Limb (tissue), 2 donors: ENCODE data around the gene CABP1.
"Not testable (repeated sequence)": the region's sequence is repeated elsewhere in the genome, so short reads cannot be mapped to it uniquely, and the experiment has no call there.

ENCODE experiments used
- DNase-seq, 2 donors: peaks; one replicate each; pipeline ENCODE4 v3.0.0-alpha.2; 2016; ENCODE audit errors: extremely low spot score in 2 of 2

The CABP1 gene

DNA sequence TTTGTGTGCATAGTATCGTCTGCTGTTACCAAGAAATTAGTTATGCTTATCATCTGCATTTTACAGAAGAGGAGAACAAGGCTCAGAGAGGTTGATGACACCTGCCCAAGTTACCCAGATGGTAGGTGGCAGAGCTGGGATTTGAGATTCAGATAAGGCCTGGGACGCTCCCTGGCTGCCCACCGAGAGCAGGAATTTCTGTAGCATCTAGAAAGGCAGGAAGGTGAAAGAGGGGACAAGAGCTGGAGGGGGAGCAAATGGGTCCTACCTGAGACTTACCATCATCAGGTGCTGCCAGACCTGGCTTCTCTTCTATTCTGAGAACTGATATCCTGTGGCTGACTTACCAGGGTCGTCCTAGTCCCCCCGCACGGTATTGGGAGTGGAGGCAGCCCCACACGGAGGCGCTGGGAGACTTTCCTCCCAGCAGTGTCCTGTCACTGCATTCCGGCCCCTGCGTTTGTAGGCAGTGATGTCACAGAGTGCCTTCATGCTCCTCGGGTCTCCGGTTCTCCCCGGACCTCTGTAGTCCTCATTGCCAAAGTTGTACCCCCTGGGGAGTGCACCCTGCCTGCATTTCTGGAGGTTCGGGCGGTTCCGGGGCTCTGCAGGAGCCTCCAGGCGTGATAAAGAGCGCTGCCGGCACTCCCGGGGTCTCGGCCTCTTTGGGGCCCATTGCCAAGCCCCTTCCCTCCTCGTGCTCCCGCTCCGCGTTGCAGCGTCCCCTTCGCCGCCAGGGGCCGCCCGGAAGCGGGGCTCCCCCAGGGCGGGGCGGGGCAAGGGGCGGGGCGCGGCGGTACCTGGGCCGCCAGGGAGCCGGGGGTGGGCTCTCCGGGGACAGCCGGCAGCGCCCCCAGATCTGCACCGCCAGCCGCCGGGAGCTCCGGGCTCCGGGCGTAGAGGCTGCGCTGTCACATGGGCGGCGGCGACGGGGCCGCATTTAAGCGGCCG, at the start of gene CABP1:
Gene CABP1 (plus strand): TSS at position 856 of the 951 bp plus-strand sequence. CDS start 60 bp downstream, at position 916.
- peak in 1 of 2 donors; percentile 67 for DNase-seq

DNA sequence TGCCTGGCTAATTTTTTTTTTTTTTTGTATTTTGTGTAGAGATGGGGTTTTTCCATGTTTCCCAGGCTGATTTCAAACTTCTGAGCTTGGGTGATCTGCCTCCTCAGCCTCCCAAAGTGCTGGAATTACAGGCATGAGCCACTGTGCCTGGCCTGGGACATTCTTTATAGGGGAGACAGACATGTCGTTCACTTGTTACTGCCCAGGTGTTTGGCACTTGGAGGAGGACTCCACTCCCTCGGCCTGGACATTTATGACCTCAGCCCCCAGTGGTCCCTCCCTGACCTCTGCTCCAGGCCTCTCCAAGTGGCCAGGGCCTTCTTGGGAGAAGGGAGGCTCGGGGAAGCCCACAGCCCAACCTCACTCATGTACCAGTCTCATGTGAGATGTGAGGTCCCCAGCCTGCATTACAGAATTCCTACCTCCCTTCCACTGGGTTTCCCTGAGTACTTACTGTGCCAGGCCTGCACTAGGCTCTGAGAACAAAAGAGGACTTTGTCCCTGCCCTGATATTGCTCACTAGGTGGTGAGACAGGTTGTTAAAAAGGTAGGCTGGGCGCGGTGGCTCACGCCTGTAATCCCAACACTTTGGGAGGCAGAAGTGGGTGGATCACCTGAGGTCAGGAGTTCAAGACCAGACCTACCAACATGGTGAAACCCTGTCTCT, 49.6 kb upstream of the CABP1 start:
- no peak for DNase-seq

DNA sequence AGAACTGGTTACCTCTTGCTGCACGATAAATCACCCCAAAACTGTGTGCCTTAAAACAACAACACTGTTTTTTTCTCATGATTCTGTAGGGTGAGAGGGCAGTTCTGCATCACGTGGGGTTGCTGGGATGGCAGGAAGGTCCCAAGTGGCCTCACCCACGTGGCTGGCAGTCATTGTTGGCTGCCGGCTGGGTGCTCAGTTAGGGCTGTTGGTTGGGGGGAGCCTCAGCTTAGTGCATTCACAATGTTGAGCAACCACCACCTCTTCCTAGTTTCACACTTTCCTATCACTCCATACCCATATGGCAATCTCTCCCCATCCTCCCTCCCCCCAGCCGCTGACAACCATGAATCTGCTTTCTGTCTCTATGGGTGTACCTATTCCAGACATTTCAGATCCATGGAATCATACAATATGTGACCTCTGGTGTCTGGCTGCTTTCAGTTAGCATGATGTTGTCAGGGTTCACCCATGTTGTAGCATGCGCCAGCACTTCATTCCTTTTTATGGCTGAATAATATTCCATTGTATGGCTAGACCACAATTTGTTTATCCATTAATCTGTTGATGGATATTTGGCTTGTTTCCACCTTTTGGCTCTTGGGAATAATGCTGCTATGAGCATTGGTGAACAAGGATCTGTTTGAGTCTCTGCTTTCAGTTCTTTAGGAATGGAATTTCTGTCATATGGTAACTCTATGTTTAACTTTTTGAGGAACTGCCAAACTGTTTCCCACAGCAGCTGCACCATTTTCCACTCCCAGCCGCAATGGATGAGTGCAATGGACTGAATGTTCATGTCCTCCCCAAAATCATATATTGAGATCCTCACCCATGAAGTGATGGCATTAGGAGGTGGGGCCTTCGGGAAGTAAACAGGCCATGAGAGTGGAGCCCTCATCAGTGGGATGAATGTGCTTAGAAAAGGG, 48.0 kb upstream of the CABP1 start:
- DNase-seq: no peak

DNA sequence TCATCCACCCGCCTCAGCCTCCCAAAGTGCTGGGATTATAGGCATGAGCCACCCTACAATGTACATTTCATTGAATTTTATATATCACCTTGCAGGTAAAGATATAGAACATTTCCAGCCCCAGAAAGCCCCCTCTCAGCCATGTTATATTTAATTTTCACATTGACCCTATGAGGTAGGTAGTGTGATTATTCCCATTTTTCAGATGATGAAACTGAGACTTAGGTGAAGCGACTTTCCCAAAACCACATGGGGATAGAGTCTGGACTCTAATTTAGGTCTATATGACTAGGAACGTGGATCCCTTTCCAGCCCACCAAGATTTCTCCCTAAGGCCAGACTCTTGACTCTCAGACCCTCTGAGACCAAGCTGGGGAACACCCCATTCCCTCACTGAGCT, 43.5 kb upstream of the CABP1 start:
- DNase-seq: no peak

DNA sequence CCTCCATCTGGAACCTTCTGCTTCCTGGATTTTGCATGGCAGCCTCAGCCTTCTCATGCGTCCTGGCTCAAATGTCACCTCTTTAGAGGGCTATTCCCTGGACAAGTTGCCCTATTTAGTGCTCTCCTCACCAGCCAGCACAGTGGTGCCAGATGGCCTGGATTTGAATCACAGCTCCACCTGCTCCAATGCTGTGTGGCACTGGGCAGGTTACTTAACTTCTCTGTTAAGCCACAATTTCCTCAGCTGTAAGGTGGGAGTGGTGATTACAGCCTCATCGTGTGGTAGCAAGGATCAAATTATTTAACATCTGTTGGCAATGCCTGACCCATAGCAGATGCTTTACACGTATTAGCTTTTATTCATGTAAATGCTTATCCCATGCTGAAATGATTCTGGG, 42.6 kb upstream of the CABP1 start:
- no peak for DNase-seq

DNA sequence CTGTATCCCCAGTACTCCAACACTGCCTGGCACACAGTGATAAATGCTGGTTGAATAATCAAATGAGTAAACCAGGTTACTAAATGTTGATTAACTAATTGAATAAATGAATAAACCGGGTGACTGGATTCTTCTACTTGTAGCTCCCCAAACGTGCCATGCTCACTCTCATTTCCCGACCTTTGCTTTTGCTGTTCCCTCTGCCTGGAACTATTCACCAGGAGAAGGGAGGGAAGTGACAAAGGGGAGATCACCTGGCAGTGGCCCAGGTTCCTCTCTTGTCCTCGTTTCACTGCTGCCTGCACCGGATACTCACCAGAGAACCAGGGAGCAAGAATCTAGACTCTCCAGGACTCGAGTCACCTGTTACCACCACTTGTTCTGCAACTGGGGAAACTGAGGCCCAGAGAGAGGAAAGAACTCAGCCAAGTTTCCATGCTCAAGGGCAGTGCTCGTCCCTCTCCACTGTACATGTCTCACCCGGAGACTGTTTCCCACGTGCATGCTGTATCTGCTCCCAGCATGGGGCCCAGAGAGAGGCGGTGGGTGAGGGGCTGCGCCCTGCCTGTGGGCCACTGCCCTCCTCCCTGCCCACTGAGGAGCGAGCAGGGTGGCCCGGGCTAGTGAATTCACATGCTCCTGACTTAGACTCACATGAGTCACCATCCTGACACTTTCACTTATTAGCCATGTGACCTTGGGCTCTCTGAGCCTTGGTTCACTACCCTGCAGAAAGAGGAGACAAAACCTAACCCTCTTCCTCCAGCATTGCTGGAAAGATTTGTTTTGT, 41.6 kb upstream of the CABP1 start:
- DNase-seq: no peak

DNA sequence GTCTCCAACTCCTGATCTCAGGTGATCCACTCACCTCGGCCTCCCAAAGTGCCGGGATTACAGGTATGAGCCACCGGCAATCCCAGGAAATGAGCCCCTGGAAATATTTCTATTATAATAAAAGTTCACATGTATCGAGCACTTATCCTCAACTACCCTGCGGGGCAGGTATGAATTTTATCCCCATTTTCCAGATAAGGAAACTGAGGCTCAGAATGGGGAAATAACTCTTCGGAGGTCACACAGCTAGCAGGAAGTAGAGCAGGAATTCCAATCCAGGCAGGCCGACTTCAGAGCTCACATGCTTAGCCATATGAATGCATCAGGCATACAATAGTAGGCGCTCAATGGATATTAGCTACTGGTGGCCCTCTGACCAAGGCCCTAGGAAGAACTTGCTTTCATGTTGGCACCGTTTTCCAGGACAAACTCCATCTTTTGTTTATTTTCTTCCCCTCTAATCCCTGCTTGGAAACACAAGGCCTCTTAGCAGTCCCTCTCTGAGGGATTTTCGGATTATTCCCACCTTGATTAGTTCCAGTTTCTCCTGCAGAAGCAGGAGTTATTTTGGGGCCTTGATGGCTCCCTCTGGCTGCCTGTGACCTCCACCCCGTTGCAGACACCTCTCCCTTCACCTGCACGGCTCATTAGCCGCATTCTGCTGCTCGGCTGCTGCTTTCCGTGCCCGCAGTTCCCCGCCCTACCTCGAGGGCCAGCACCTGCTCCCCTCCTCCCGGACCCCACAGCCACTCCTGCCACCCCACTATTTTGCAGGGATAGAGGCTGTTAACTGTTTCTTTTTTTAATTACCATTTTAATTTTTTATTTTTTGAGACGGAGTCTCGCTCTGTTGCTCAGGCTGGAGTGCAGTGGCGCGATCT, 40.5 kb upstream of the CABP1 start:
- DNase-seq: no peak

DNA sequence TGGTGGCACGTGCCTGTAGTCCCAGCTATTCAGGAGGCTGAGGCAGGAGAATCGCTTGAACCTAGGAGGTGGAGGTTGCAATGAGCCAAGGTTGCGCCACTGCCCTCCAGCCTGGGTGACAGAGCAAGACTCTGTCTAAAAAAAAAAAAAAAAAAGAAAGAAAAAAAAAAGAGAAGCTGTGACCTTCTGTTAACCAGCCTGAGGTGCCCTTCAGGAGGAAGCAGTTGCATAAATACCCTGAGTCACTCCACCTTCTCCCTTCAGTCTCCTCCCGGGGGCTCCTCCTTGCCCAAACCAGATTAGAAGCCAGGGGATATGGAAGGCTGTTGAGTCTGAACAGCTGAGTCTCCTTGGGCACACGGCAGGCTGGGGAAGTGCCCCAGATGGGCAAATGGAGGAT, 38.0 kb upstream of the CABP1 start:
- not testable (repeated sequence) for DNase-seq

DNA sequence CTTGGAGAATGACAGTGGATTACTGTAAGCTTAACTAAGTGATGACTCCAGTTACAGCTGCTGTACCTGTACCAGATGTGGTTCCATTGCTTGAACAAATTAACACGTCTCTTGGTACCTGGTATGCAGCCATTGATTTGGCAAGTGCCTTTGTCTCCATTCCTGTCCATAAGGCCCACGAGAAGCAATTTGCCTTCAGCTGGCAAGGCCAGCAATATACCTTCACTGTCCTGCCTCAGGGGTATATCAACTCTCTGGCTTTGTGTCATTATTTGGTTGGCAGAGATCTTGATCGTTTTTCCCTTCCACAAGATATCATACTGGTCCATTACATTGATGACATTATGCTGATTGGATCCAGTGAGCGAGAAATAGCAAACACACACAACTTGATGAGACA, 29.9 kb upstream of the CABP1 start:
- no peak for DNase-seq

DNA sequence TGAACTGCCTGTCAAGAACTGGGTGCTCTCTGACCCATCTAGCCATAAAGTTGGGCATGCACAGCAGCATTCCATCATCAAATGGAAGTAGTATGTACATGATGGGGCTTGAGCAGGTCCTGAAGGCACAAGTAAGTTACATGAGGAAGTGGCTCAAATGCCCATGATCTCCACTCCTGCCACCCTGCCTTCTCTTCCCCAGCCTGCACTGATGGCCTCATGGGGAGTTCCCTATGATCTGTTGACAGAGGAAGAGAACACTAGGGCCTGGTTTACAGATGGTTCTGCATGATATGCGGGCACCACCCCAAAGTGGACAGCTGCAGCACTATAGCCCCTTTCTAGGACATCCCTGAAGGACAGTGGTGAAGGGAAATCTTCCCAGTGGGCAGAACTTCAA, 28.9 kb upstream of the CABP1 start:
- DNase-seq: not testable (repeated sequence)

DNA sequence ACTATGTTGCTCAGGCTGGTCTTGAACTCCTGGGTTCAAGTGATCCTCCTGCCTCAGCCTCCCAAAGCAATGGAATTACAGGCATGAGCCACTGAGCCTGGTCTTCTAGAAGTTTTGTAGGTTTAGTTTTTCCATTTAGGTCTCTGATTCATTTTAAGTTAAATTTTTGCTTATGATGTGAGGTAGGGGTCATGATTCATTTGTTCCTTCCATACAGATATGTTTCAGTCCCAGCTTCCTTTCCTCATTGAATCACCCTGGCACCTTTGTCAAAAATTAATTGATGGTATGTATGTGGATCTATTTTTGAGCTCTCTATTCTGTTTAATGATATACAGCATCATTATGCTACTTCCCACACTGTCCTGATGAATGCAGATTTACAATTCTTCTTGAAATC, 25.6 kb upstream of the CABP1 start:
- DNase-seq: no peak

DNA sequence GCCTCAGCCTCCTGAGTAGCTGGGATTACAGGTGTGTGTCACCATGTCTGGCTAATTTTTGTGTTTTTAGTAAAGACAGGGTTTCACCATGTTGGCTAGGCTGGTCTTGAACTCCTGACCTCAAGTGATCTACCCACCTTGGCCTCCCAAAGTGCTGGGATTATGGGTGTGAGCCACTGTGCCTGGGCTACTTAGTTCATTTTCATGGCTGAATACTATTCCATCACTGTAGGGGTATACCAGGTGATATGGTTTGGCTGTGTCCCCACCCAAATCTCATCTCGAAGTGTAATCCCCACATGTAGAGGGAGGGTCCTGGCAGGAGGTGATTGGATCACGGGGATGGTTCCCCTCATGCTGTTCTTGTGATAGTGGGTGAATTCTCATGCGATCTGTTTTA, 23.2 kb upstream of the CABP1 start:
- not testable (repeated sequence) for DNase-seq

DNA sequence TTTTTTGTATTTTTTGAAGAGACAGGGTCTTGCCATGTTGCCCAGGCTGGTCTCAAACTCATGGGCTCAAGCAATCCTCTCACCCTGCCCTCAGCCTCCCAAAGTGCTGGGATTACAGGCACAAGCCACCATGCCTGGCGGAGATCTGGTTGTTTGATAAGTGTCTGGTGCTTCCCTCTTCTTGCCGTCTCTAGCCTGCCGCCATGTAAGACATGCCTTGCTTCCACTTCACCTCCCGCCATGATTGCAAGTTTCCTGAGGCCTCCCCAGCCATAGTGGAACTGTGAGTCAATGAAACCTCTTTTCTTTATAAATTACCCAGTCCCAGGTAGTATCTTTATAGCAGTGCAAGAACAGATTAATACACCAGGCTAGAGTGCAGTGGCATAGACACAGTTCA, 22.7 kb upstream of the CABP1 start:
- not testable (repeated sequence) for DNase-seq

DNA sequence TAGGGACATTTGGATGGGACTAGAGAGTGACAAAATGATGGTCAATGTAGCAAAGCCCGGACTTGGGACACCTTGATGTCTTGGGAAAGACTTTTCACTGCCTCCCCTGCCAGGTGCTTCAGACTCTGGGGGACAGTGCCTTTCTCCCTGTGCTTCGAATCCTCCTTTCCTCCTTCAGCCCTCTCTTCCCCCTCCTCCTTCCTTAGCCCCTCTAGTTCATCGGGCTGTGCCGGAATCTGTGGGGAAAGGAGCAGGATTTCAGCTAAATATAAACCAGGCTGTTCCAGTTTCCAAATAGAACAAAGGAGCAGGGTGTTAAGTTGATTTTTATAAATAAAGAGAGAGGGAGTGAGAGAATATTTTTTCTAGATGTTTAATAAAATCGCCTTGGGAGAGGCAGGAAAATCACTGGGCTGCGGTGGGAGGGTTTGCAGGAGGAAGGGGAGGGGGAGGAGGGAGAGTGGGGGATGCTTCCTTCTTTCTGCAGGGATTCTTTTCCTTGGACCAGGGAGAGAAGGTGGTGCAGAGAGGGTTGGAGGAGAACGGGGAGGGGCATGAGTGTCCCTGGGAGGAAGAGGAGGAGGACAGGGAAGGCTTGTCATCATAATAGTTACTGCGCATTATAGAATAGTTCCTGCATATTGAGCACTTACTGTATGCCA, 21.3 kb upstream of the CABP1 start:
- DNase-seq: no peak

DNA sequence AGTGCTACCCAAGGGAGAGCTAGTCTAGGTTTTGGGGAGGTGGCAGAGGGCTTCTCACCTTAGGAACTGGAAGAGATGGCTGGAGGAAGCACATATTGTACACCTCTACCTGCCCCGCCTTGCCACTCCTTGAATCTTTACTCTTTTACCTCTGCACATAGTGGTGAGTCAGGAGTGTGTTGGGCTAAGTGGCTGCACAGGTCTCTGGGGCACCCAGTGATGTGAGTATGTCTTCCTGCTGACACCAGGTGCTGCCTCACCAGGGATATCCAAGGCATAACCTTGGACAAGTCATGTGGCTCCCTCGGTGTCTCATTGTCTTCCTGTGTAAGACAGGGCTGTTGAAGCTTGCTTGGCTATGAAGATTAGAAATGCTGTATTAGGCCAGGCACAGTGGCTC, 19.8 kb upstream of the CABP1 start:
- DNase-seq: no peak

DNA sequence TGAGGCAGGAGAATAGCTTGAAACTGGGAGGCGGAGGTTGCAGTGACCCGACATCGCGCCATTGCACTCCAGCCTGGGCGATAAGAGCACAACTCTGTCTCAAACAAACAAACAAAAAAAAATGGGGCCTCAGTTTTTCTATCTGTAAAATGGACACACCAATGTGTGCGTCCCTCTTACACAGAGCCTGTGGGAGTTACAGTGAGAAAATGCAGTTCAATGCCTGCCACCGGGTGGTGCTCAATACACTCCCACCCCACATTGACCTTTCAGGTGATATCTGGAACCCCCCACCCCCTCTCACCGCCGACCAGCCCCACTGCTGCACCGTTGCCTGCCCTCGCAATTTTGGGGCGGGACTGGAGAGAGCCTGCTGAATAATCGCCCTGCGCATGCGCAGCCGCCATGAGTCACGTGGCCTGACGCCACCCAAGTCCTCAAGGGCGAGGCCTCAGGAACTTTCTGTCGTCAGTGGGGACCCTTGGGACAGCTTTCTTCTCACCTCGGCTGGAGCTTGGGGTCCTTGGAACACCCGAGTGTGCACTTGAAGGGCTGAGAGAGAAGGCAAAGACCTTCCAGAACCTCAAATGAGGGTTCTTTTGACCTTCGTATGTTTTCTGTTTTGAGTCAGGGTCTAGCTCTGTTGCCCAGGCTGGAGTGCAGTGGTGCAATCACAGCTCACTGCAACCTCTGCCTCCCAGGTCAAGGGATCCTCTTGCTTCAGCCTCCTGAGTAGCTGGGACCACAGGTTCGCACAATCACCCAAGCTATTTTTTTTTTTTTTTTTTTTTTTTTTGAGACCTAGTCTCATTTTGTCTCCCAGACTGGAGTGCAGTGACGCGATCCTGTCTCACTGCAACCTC, 14.6 kb upstream of the CABP1 start:
- DNase-seq: no peak

DNA sequence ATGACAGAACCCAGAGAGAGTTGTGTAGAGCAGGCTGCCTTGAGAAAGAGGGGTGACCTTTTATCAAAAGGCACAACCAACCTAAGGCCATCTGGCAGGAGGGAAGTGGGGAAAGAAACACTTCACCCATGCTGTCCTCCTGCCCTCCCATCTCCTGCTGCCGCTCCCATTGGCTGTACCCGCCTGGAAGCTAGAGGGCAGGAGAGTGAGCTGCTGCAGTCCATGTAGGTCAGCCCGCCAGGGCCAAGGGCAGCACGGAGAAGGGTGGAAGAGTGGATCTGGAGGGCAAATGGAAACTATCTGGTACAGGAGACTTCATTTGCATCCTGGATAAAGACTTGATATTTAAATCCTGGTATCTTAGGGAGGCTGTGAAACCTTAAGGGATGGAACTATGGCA, 11.5 kb upstream of the CABP1 start:
- no peak for DNase-seq
